ENCODE results near the gene RPL7A.

DNA sequence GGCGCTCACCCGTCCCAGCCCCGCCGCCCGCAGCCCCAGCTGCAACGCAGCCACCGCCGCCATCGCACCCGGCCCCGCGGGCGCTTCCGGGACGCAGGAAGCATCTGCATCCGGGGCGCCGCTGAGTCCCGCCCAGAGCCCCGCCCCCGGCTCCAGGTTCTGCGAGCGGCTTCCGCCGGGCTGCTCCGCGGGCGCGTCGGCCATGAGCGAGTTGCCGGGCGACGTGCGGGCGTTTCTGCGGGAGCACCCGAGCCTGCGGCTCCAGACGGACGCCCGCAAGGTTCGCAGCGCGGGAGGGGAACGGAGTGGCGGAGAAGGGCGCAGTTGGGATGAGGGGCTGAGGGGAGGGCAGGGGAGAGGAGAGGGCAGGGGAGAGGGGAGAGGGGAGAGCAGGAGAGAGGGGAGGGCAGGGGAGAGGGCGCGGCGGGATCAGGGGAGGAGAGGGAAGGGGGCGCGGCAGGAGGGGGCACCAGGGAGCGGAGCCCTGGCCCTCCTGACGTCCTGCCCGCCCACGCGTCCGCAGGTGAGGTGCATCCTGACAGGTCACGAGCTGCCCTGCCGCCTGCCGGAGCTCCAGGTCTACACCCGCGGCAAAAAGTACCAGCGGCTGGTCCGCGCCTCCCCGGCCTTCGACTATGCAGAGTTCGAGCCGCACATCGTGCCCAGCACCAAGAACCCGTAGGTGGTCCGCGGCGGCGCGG lies 8.5 kb downstream of the RPL7A start, which contains the start of the genes SURF1 and SURF2:
- TF ChIP-seq, protein P1, sequence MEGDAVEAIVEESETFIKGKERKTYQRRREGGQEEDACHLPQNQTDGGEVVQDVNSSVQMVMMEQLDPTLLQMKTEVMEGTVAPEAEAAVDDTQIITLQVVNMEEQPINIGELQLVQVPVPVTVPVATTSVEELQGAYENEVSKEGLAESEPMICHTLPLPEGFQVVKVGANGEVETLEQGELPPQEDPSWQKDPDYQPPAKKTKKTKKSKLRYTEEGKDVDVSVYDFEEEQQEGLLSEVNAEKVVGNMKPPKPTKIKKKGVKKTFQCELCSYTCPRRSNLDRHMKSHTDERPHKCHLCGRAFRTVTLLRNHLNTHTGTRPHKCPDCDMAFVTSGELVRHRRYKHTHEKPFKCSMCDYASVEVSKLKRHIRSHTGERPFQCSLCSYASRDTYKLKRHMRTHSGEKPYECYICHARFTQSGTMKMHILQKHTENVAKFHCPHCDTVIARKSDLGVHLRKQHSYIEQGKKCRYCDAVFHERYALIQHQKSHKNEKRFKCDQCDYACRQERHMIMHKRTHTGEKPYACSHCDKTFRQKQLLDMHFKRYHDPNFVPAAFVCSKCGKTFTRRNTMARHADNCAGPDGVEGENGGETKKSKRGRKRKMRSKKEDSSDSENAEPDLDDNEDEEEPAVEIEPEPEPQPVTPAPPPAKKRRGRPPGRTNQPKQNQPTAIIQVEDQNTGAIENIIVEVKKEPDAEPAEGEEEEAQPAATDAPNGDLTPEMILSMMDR (IDR thresholded peaks at IDR 0.05) = peak in 3 of 4 donors; percentile 10 to 22 (median 13)
- peak; percentile 28 for TF ChIP-seq POLR2A (IDR thresholded peaks at IDR 0.05)
